ENCODE data around the gene WDR27. TPM values are rescaled to one million over a fixed set of nuclear protein-coding genes. Genes with fewer than 3 reads are reported as not detected.

The WDR27 gene
- total RNA-seq, 3 donors from 2014 or later: 30.9 to 60.5 (median 49.1) TPM

GRCh38 chr6:169659820-169660610, 41.8 kb downstream of the WDR27 start:
- no peaks in the 10 kb centered on the region for H3K4me1 ChIP-seq (ENCODE audit: low read depth)
- H3K36me3 ChIP-seq (ENCODE audit: low read depth): peaks cover 4% of the 10 kb centered on the region
- no peaks in the 10 kb centered on the region for H3K9me3 ChIP-seq
- H3K4me3 ChIP-seq: no peak overlapping the region
- ATAC-seq: no peak
- DNase-seq: no peak
- intact Hi-C loops (cut with DNase I, micrococcal nuclease): no loop called here
- TF ChIP-seq, protein P1, sequence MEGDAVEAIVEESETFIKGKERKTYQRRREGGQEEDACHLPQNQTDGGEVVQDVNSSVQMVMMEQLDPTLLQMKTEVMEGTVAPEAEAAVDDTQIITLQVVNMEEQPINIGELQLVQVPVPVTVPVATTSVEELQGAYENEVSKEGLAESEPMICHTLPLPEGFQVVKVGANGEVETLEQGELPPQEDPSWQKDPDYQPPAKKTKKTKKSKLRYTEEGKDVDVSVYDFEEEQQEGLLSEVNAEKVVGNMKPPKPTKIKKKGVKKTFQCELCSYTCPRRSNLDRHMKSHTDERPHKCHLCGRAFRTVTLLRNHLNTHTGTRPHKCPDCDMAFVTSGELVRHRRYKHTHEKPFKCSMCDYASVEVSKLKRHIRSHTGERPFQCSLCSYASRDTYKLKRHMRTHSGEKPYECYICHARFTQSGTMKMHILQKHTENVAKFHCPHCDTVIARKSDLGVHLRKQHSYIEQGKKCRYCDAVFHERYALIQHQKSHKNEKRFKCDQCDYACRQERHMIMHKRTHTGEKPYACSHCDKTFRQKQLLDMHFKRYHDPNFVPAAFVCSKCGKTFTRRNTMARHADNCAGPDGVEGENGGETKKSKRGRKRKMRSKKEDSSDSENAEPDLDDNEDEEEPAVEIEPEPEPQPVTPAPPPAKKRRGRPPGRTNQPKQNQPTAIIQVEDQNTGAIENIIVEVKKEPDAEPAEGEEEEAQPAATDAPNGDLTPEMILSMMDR (IDR thresholded peaks at IDR 0.05): no peak

DNA sequence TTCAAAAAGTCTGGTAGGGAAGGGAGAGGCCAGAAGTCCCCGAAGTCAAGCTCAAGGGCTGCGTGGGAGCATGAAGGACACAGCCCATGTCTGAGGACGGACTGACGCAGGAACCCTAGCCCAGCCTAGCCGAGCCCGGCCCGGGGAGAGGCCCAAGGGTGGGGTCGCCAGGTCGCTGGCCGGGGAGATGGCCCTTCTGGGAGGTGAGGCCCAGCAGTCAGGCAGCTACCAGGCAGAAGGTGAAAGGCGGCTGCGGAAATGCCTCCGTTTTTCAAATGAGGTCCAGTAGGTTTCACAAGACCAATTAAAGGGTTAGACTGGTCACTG, 44.6 kb downstream of the WDR27 start:
- TF ChIP-seq, protein P1 (IDR thresholded peaks at IDR 0.05): no peak
- Histone ChIP-seq H3K4me3 (no peak overlapping the region), H3K36me3 (ENCODE audit: low read depth) (peaks cover 4% of the 10 kb centered on the region), H3K9me3 (no peaks in the 10 kb centered on the region), H3K4me1 (ENCODE audit: low read depth) (no peaks in the 10 kb centered on the region)
- DNase-seq: no peak
- no peak for ATAC-seq
- intact Hi-C loops (cut with DNase I, micrococcal nuclease): no loop called here

GRCh38 chr6:169656546-169657283, 45.1 kb downstream of the WDR27 start:
- TF ChIP-seq, protein P1 (IDR thresholded peaks at IDR 0.05): no peak
- Histone ChIP-seq H3K4me1 (ENCODE audit: low read depth) (no peaks in the 10 kb centered on the region), H3K9me3 (no peaks in the 10 kb centered on the region), H3K4me3 (no peak overlapping the region), H3K36me3 (ENCODE audit: low read depth) (peaks cover 4% of the 10 kb centered on the region)
- intact Hi-C loops (cut with DNase I, micrococcal nuclease): no loop called here
- DNase-seq (no peak), ATAC-seq (no peak)

DNA sequence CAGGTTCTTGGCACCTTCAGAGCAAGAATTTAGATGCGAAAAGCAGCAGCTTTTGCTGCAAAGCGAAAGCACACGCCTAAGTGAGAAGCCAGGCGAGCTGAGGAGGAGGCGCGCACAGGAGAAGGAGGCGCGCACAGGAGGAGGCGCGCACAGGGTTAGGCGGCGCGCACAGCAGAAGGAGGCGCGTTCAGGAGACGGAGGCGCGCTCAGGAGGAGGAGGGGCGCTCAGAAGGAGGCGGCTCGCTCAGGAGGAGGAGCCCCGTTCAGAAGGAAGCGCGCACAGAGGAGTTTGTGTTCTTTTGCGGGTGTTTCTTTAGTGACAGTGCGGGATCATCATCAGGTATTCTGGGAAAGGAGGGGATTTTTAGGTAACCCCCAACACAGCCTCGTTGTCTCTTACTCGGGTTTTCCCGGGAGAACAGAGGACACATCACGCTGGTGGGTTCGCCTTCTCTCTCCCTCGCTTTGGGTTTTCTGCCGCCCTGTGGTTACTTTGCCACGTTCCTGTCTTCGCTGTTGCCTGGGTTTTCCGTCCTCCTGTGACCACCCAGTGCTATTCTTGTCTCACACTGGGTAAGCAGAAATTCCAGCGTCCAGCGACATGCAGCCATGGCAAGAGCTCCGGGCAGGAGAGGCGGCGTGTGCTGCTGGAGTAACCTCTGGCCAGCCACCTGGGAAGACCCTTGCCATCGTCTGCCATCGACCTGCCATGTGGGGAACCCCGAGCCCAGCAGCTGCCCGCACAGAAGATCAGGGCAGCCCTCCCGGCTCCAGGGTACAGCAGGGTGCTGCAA, 47.0 kb downstream of the WDR27 start:
- Histone ChIP-seq H3K9me3 (no peaks in the 10 kb centered on the region), H3K4me1 (ENCODE audit: low read depth) (no peaks in the 10 kb centered on the region), H3K4me3 (no peak overlapping the region), H3K36me3 (ENCODE audit: low read depth) (peaks cover 4% of the 10 kb centered on the region)
- TF ChIP-seq, protein P1 (IDR thresholded peaks at IDR 0.05): no peak
- DNase-seq: peak; percentile 66 to 87 (median 80)
- intact Hi-C loops (cut with DNase I, micrococcal nuclease): no loop called here
- ATAC-seq: peak; percentile 99

DNA sequence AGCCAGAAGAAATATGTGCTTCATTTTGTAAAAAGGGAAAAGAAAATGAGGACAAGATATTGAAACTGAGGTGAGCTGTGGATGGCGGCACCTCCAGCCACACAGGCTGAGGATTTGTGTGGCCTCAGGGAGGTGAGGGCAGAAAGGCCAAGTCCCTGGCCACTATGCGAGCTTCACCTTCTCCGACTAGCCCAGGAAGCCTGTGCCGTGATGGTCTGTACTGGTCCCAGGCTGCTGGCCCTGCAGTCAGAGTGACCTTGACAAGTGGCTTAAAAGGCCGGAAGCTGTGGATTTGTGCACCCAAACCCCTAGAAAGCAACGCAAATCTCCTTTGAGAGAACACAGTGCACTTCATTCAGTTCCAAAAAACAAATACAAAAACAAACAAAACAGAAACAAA, 48.1 kb downstream of the WDR27 start:
- intact Hi-C loops (cut with DNase I, micrococcal nuclease): no loop called here
- peaks cover 4% of the 10 kb centered on the region for H3K36me3 ChIP-seq (ENCODE audit: low read depth)
- DNase-seq (no peak), ATAC-seq (no peak)
- H3K9me3 ChIP-seq: no peaks in the 10 kb centered on the region
- no peaks in the 10 kb centered on the region for H3K4me1 ChIP-seq (ENCODE audit: low read depth)
- TF ChIP-seq, protein P1 (IDR thresholded peaks at IDR 0.05): no peak
- H3K4me3 ChIP-seq: no peak overlapping the region

Data from mucosa of descending colon (tissue), 3 donors.